A673 (cell line): ENCODE data around the gene INSYN1.

Source experiments
- CTCF ChIP-seq: fragments of 300-800, 200-600 bp; sonication (generic); conservative IDR thresholded peaks from 2 replicates; pipeline ENCODE4 v1.5.1; 2017; ENCODE audit warnings: low read depth, mild to moderate bottlenecking, antibody characterized with exemption, low read length, moderate library complexity, mixed read lengths
- EZH2 ChIP-seq: fragments of 200-600 bp; sonication (generic); IDR thresholded peaks from 2 replicates; pipeline ENCODE4 v1.6.1; 2017; ENCODE audit warnings: borderline replicate concordance, low read depth, mild to moderate bottlenecking, mixed read lengths, antibody characterized with exemption, low read length; ENCODE audit not compliant: poor library complexity, severe bottlenecking

GRCh38 chr15:73756947-73757513 is 3.9 kb upstream of the INSYN1 start:
- no peak for TF ChIP-seq CTCF
- TF ChIP-seq EZH2 = no peak
